Measurements from ENCODE around the gene SUPT5H.

Gene SUPT5H

DNA sequence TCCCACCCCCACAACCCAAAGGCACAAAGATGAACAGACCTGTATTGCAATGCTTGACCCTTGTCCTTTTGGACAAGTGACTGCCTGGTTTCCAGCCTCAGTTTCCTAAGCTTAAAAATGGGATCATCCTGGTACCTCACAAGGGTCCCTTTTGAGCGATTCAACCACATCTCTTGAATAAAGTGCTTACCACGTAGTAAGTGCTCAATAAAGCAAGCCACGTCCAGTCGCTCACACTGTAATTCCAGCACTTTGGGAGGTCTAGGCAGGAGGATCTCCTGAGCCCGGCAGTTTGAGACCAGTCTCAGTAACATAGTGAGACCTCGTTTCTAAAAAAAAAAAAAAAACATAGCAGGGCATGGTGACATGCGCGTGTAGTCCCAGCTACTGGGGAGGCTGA lies 54.5 kb downstream of the SUPT5H start:
- Histone ChIP-seq H4K20me1 (ENCODE audit: insufficient read depth, low read length) (no peaks in the 10 kb centered on the region), H3K4me2 (ENCODE audit: low read depth, low read length) (no peak overlapping the region), H3K9me3 (replicated peaks; ENCODE audit: insufficient read depth, low read length) (no peaks in the 10 kb centered on the region), H3K27me3 (replicated peaks; ENCODE audit: insufficient read depth, low read length) (peaks cover 83% of the 10 kb centered on the region), H2AFZ (ENCODE audit: low read length) (no peak overlapping the region), H3K36me3 (replicated peaks; ENCODE audit: insufficient read depth, low read length) (no peaks in the 10 kb centered on the region), H3K9ac (ENCODE audit: low read length) (no peak overlapping the region), H3K27ac (ENCODE audit: low read length) (no peak overlapping the region), H3K4me3 (ENCODE audit: low read length) (no peak overlapping the region), H3K4me1 (ENCODE audit: low read length) (peaks cover 14% of the 10 kb centered on the region; the same call in 1 of the 2 replicates), H3F3A (ENCODE audit: insufficient read depth, low read length) (no peaks in the 10 kb centered on the region), H3K9me2 (replicated peaks; ENCODE audit: insufficient read depth, low read length) (no peaks in the 10 kb centered on the region), H3K79me2 (ENCODE audit: low read length) (no peaks in the 10 kb centered on the region)
- TF ChIP-seq, protein P1, sequence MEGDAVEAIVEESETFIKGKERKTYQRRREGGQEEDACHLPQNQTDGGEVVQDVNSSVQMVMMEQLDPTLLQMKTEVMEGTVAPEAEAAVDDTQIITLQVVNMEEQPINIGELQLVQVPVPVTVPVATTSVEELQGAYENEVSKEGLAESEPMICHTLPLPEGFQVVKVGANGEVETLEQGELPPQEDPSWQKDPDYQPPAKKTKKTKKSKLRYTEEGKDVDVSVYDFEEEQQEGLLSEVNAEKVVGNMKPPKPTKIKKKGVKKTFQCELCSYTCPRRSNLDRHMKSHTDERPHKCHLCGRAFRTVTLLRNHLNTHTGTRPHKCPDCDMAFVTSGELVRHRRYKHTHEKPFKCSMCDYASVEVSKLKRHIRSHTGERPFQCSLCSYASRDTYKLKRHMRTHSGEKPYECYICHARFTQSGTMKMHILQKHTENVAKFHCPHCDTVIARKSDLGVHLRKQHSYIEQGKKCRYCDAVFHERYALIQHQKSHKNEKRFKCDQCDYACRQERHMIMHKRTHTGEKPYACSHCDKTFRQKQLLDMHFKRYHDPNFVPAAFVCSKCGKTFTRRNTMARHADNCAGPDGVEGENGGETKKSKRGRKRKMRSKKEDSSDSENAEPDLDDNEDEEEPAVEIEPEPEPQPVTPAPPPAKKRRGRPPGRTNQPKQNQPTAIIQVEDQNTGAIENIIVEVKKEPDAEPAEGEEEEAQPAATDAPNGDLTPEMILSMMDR (IDR thresholded peaks at IDR 0.05; ENCODE audit: low read length), result no peak
- TF ChIP-seq EZH2 (optimal IDR thresholded peaks at IDR 0.05; ENCODE audit: low read depth, low read length) (no peak), EZH2phosphoT487 (IDR thresholded peaks at IDR 0.05; ENCODE audit: low read length) (no peak)
- DNase-seq, result no peak

DNA sequence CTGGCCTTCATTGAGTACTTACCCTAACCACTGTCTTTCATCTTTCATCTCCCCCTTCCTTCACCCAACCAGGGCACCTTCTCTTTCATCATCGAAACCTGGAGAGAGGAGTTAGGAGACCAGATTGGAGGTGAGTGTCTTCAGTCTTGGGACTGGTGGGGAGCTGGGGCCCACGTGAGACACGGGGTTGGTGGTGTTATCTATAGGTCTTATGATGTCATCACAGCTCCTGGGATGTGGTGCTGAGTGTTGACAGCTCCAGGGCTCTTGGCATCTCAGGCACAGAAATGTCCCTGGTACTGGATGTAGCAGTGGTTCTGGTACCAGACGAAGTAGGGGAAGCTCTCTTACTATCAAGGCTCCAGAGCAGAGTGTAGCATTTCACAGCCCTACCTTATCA lies 55.2 kb downstream of the SUPT5H start:
- H3K27ac ChIP-seq (ENCODE audit: low read length), result no peak overlapping the region
- H3K36me3 ChIP-seq (replicated peaks; ENCODE audit: insufficient read depth, low read length), result no peaks in the 10 kb centered on the region
- no peak overlapping the region for H3K4me2 ChIP-seq (ENCODE audit: low read depth, low read length)
- no peaks in the 10 kb centered on the region for H3F3A ChIP-seq (ENCODE audit: insufficient read depth, low read length)
- peaks cover 89% of the 10 kb centered on the region for H3K27me3 ChIP-seq (replicated peaks; ENCODE audit: insufficient read depth, low read length)
- TF ChIP-seq, protein P1 (IDR thresholded peaks at IDR 0.05; ENCODE audit: low read length), result no peak
- no peak for TF ChIP-seq EZH2phosphoT487 (IDR thresholded peaks at IDR 0.05; ENCODE audit: low read length)
- no peak for TF ChIP-seq EZH2 (optimal IDR thresholded peaks at IDR 0.05; ENCODE audit: low read depth, low read length)
- peaks cover 14% of the 10 kb centered on the region; the same call in 1 of the 2 replicates for H3K4me1 ChIP-seq (ENCODE audit: low read length)
- no peaks in the 10 kb centered on the region for H3K9me2 ChIP-seq (replicated peaks; ENCODE audit: insufficient read depth, low read length)
- H3K9ac ChIP-seq (ENCODE audit: low read length), result no peak overlapping the region
- H3K79me2 ChIP-seq (ENCODE audit: low read length), result no peaks in the 10 kb centered on the region
- H2AFZ ChIP-seq (ENCODE audit: low read length), result no peak overlapping the region
- no peak overlapping the region for H3K4me3 ChIP-seq (ENCODE audit: low read length)
- no peak for DNase-seq
- H4K20me1 ChIP-seq (ENCODE audit: insufficient read depth, low read length), result no peaks in the 10 kb centered on the region
- no peaks in the 10 kb centered on the region for H3K9me3 ChIP-seq (replicated peaks; ENCODE audit: insufficient read depth, low read length)

DNA sequence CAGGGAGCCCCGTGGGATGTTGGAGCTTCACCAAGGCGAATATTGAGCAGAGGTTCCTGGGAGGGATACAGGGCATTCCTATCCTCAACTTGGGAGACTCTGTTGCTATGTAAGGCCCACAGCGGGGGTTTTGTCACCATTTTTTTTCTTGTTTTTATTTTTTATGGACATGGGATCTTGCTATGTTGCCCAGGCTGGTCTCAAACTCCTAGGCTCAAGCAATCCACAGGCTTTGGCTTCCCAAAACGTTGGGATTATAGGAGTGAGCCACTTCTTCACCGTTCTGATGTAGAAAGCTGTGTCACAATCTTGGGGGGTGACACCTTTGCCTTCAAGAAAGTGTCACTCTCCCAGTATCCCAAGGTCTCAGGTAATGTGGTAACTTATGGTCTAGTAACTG lies 56.0 kb downstream of the SUPT5H start:
- H3K4me2 ChIP-seq (ENCODE audit: low read depth, low read length), result no peak overlapping the region
- no peaks in the 10 kb centered on the region for H3F3A ChIP-seq (ENCODE audit: insufficient read depth, low read length)
- H3K27me3 ChIP-seq (replicated peaks; ENCODE audit: insufficient read depth, low read length), result peaks cover 88% of the 10 kb centered on the region
- no peak overlapping the region for H2AFZ ChIP-seq (ENCODE audit: low read length)
- no peaks in the 10 kb centered on the region for H3K9me2 ChIP-seq (replicated peaks; ENCODE audit: insufficient read depth, low read length)
- no peaks in the 10 kb centered on the region for H3K79me2 ChIP-seq (ENCODE audit: low read length)
- no peak overlapping the region for H3K27ac ChIP-seq (ENCODE audit: low read length)
- no peak for DNase-seq
- no peaks in the 10 kb centered on the region for H3K9me3 ChIP-seq (replicated peaks; ENCODE audit: insufficient read depth, low read length)
- H3K4me1 ChIP-seq (ENCODE audit: low read length), result peaks cover 14% of the 10 kb centered on the region; the same call in 1 of the 2 replicates
- no peak overlapping the region for H3K4me3 ChIP-seq (ENCODE audit: low read length)
- no peak overlapping the region for H3K9ac ChIP-seq (ENCODE audit: low read length)
- TF ChIP-seq, protein P1 (IDR thresholded peaks at IDR 0.05; ENCODE audit: low read length), result no peak
- TF ChIP-seq EZH2phosphoT487 (IDR thresholded peaks at IDR 0.05; ENCODE audit: low read length) (no peak), EZH2 (optimal IDR thresholded peaks at IDR 0.05; ENCODE audit: low read depth, low read length) (no peak)
- H3K36me3 ChIP-seq (replicated peaks; ENCODE audit: insufficient read depth, low read length), result no peaks in the 10 kb centered on the region
- no peaks in the 10 kb centered on the region for H4K20me1 ChIP-seq (ENCODE audit: insufficient read depth, low read length)
